Transverse colon (tissue), 4 donors: ENCODE measurements around the gene CHKA. TPM values are rescaled to one million over a fixed set of nuclear protein-coding genes. Genes with fewer than 3 reads are reported as not detected.

Experiments
- DNase-seq: peaks from one replicate; pipeline ENCODE4 v3.0.0-alpha.2; 2019
- H3K27ac ChIP-seq, 4 donors: fragments of 200-600 bp; sonication (generic); 2 replicates each; pipeline ENCODE4 v1.5.1; 2016 to 2018; ENCODE audit warnings: inconsistent platforms in 4 of 4
- H3K27me3 ChIP-seq: fragments of 200-600 bp; sonication (generic); 2 replicates; pipeline ENCODE4 v1.5.1; 2017; ENCODE audit warnings: inconsistent platforms
- H3K36me3 ChIP-seq, 4 donors: fragments of 200-600 bp; sonication (generic); 2 replicates each; pipeline ENCODE4 v1.5.1; 2017 to 2019; ENCODE audit warnings: inconsistent platforms in 4 of 4
- H3K4me1 ChIP-seq, 4 donors: fragments of 200-600 bp; sonication (generic); 2 replicates each; pipeline ENCODE4 v1.5.1; 2017 to 2020; ENCODE audit warnings: inconsistent platforms in 4 of 4
- H3K4me3 ChIP-seq, 4 donors: fragments of 200-600 bp; sonication (generic); 1 replicate in 1 of 4; 2 replicates in 3 of 4; pipeline versions ENCODE4 v1.5.1 to v1.6.1; 2017 to 2019; ENCODE audit warnings: inconsistent platforms in 4 of 4
- H3K9me3 ChIP-seq, 2 donors: fragments of 200-600 bp; sonication (generic); 2 replicates each; pipeline ENCODE4 v1.5.1; 2017 to 2019; ENCODE audit warnings: inconsistent platforms in 2 of 2
- EP300 ChIP-seq: sonication (generic); formaldehyde crosslinking; IDR thresholded peaks from one replicate; pipeline ENCODE4 v1.6.1; 2017; ENCODE audit warnings: antibody characterized with exemption, low read depth
- POLR2A ChIP-seq: fragments of 450-650 bp; IDR thresholded peaks from one replicate; pipeline ENCODE4 v1.6.1; 2016; ENCODE audit warnings: antibody characterized with exemption, mild to moderate bottlenecking, moderate library complexity
- POLR2AphosphoS5 ChIP-seq, 3 donors: sonication (generic); formaldehyde crosslinking; IDR thresholded peaks; one replicate each; pipeline ENCODE4 v1.6.1; 2016; ENCODE audit warnings: antibody characterized with exemption in 3 of 3
- WGBS, 2 donors: methylation state at CpG; one replicate each; pipeline ENCODE4 v1.1.5; 2018; ENCODE audit warnings: low coverage in 1 of 2; 5-methylcytosine and 5-hydroxymethylcytosine counted together
- in situ Hi-C, 4 donors: fragments of 200-750 bp; cut with MboI; loops; one replicate each; pipeline versions ENCODE4 v1.15.0 to v1.15.1; 2017; ENCODE audit warnings: low sequenced_read_pairs in 3 of 4, low pct_ligation_motif_present in 1 of 4, low pct_unique_long_range_greater_than_20kb in 1 of 4
- intact Hi-C: fragments of 100-400 bp; cut with DNase I; formaldehyde crosslinking; loops from one replicate; pipeline ENCODE4 v1.15.1; 2023; ENCODE audit warnings: low total_unique reads
- total RNA-seq, 4 donors: library from RNA; depleted of rRNA; stranded (reverse); fragments of >200 nt; gene quantifications; one replicate each; pipeline ENCODE4 v1.1.0, GENCODE V29; 2016
- TF ChIP-seq, protein P1 (sequence below), 5 experiments: fragments of 200-600 bp in 3 of 5; fragments of 450-650 bp in 2 of 5; sonication (generic) in 3 of 5; IDR thresholded peaks; 1 replicate in 2 of 5; 2 replicates in 3 of 5; pipeline ENCODE4 v1.5.1; 2016 to 2017; ENCODE audit warnings: antibody characterized with exemption in 5 of 5, inconsistent platforms in 3 of 5, mild to moderate bottlenecking in 2 of 5, moderate library complexity in 1 of 5

Gene CHKA
- total RNA-seq, 4 donors from 2014 or later, result 41.6 to 253 (median 121) TPM

DNA sequence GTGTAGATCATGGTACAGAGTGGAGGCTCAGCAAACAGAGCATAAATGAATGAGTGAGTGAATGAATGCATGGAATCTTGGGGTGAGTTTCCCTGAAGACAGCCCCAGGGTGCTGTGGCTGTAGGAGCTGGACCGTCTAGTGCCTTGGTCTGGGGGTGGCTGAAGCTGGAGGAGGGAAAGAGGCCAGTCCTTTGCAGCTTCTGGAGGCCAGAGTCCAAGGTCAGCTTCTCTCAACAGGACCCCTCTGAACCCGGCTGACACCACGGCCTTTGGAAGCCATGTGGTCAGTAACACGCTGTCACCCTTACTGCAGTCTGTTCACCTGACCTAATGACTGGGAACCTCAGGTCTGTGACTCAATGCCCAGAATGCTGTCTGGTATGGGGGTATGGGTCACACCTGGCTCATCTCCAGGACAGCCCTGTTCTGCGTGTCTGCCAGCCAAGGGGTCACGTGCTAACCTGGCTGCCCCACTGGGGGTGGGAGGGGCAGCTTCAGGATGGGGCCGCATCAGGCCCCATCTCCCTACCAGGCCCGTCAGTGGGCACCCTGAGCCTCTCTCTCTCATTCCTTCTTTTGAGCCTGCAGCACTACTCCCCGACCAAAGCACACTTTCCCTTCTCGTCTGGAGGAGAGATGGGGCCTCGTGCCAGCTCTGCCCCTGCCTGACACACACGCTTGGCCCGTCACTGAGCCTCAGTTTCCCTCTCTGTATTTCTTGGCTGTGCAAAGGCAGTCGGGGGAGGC, 24.1 kb upstream of the CHKA start:
- WGBS, 2 donors, result 75% methylated on average over 14 of the region's 14 CpGs; no CpG with 5 or more reads in 1 of the 2 donors
- DNase-seq, result no peak
- no peaks in the 10 kb centered on the region for H3K9me3 ChIP-seq
- in situ Hi-C loops, result no loop called here
- peaks cover 16 to 45% (median 23%) of the 10 kb centered on the region in 4 donors for H3K4me1 ChIP-seq
- intact Hi-C loops, result no loop called here
- no peak overlapping the region for H3K4me3 ChIP-seq
- H3K27me3 ChIP-seq, result no peaks in the 10 kb centered on the region
- TF ChIP-seq POLR2AphosphoS5 (IDR thresholded peaks at IDR 0.05) (no peak), POLR2A (no peak), EP300 (no peak)
- TF ChIP-seq, protein P1, sequence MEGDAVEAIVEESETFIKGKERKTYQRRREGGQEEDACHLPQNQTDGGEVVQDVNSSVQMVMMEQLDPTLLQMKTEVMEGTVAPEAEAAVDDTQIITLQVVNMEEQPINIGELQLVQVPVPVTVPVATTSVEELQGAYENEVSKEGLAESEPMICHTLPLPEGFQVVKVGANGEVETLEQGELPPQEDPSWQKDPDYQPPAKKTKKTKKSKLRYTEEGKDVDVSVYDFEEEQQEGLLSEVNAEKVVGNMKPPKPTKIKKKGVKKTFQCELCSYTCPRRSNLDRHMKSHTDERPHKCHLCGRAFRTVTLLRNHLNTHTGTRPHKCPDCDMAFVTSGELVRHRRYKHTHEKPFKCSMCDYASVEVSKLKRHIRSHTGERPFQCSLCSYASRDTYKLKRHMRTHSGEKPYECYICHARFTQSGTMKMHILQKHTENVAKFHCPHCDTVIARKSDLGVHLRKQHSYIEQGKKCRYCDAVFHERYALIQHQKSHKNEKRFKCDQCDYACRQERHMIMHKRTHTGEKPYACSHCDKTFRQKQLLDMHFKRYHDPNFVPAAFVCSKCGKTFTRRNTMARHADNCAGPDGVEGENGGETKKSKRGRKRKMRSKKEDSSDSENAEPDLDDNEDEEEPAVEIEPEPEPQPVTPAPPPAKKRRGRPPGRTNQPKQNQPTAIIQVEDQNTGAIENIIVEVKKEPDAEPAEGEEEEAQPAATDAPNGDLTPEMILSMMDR (IDR thresholded peaks at IDR 0.05), result no peak
- peak overlapping the region in 3 of 4 donors; percentile 86 to 92 (median 89) for H3K27ac ChIP-seq
- no peaks in the 10 kb centered on the region for H3K36me3 ChIP-seq

DNA sequence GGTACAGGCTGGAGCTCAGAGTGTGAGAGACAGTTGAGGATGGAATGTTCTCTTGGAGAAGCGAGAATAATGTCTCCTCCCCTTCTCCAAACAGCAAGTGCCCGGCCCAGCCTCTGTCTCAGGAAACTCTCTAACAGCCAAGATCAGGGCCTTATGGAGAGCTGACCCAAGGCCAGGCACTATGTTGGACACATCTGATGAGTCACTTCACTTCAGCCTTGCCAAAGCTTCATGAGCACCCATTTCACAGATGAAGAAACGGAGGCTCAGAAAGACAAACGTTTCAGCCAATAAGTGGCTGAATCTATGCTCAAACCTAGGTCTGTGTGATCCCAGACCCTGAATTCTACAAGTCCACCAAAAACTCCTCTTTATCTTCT, 22.1 kb upstream of the CHKA start:
- DNase-seq, result no peak
- TF ChIP-seq POLR2AphosphoS5 (IDR thresholded peaks at IDR 0.05), result no peak
- no peak for TF ChIP-seq EP300
- TF ChIP-seq POLR2A, result no peak
- TF ChIP-seq, protein P1 (IDR thresholded peaks at IDR 0.05), result no peak
- Histone ChIP-seq H3K9me3 (no peaks in the 10 kb centered on the region), H3K36me3 (no peaks in the 10 kb centered on the region), H3K27me3 (no peaks in the 10 kb centered on the region), H3K27ac (no peak overlapping the region), H3K4me1 (peaks cover 16 to 32% (median 20%) of the 10 kb centered on the region in 4 donors), H3K4me3 (no peak overlapping the region)
- in situ Hi-C loops, result no loop called here
- WGBS, 2 donors, result 78 to 86% methylated on average over 2 to 4 of the region's 4 CpGs
- intact Hi-C loops, result no loop called here

DNA sequence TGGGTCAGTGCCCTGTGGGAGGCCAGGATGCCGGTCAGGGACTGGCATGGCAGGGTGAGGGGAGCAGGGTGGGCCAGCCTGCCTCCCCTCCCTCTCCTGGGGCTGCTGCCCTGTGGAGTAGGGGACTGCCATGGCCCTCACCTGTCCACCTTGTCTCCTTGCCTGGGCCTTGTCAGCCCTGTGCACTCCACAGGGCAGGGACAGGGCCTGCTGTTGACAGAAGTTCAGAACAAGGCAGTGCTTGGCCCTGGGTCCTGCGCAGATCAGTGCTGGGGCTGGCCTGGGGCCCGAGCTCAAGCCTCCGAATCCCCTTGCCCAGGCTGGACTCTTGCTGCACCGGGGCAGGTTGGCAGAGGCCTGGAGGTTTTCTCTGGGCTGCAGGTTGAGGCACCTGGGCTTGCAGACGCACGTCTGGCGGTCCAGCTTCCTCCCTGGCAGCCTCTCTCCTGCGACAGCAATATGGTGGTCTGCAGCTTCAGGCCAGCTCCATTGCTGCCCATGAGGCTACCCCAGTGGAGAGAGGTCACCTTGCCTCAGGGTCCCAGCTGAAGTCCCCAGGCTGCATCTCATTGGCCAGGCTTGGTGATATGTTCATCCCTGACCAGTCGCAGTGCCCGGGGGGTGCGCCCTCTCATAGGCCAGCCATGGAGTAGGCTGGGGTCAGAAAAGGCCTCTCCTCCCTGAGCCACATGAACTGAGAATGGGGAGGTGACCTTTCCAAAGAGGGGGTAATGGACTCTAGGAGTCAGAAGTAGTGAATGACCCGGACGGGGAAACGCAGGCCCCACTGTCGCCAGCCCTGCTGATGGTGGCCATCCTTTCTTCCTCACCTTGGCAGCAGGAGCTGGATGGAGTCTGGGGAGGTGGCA, 21.5 kb upstream of the CHKA start:
- H3K4me1 ChIP-seq, result peaks cover 16 to 35% (median 20%) of the 10 kb centered on the region in 4 donors
- 90% methylated on average over 13 of the region's 16 CpGs; no CpG with 5 or more reads in 1 of the 2 donors for WGBS, 2 donors
- TF ChIP-seq, protein P1 (IDR thresholded peaks at IDR 0.05), result no peak
- no peak for TF ChIP-seq POLR2AphosphoS5 (IDR thresholded peaks at IDR 0.05)
- no peak for TF ChIP-seq POLR2A
- TF ChIP-seq EP300, result no peak
- H3K27ac ChIP-seq, result no peak overlapping the region
- intact Hi-C loops, result no loop called here
- no peak for DNase-seq
- H3K36me3 ChIP-seq, result no peaks in the 10 kb centered on the region
- in situ Hi-C loops, result no loop called here
- H3K9me3 ChIP-seq, result no peaks in the 10 kb centered on the region
- no peaks in the 10 kb centered on the region for H3K27me3 ChIP-seq
- H3K4me3 ChIP-seq, result no peak overlapping the region

DNA sequence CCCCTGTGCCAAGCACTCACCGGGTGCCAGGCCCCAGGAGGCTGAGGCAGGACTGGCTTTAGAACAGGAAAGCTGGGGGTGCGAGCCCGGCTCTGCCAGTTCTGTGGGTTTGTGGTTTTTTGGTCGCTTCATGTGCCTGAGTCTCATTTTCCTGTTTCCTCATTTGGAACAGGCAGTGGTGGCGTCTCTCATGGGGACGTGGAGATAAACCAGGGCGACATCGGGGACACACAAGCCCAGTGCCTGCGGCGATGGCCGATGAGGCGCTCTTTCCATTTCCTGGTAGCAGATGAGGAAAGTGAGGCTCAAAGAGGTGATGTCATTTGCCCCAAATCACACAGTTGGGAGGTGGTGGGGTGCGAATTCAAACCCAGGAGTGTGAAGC, 20.8 kb upstream of the CHKA start:
- Histone ChIP-seq H3K27ac (no peak overlapping the region), H3K4me1 (peaks cover 14 to 32% (median 15%) of the 10 kb centered on the region in 4 donors), H3K4me3 (no peak overlapping the region), H3K27me3 (no peaks in the 10 kb centered on the region), H3K36me3 (no peaks in the 10 kb centered on the region), H3K9me3 (no peaks in the 10 kb centered on the region)
- DNase-seq, result no peak
- in situ Hi-C loops (no loop called here), intact Hi-C loops (no loop called here)
- TF ChIP-seq, protein P1 (IDR thresholded peaks at IDR 0.05), result no peak
- no peak for TF ChIP-seq POLR2A
- TF ChIP-seq EP300, result no peak
- no peak for TF ChIP-seq POLR2AphosphoS5 (IDR thresholded peaks at IDR 0.05)
- WGBS, 2 donors, result 77 to 80% methylated on average over 9 to 13 of the region's 13 CpGs
